Activated T-cell treated with anti-CD3 and anti-CD28 coated beads, Interleukin-2, amount 50 U/mL, for 24 hours (primary cell): ENCODE data around the gene NPTN.
"Not testable (repeated sequence)": the region's sequence is repeated elsewhere in the genome, so short reads cannot be mapped to it uniquely, and the experiment has no call there.

Experiments used
- DNase-seq: peaks from one replicate; pipeline ENCODE4 v3.0.0-alpha.2; 2020
- H3K27ac Mint-ChIP-seq: 2 replicates; pipeline ENCODE4 v1.8.0; 2020; ENCODE audit warnings: mild to moderate bottlenecking, mixed read lengths
- H3K27me3 Mint-ChIP-seq: 2 replicates; pipeline ENCODE4 v1.8.0; 2020; ENCODE audit warnings: mixed read lengths
- H3K36me3 Mint-ChIP-seq: 2 replicates; pipeline ENCODE4 v1.8.0; 2020; ENCODE audit warnings: low read depth, mixed read lengths
- H3K4me1 Mint-ChIP-seq: 2 replicates; pipeline ENCODE4 v1.8.0; 2020; ENCODE audit warnings: low read depth, mixed read lengths
- H3K4me3 Mint-ChIP-seq: 2 replicates; pipeline ENCODE4 v1.8.0; 2020; ENCODE audit warnings: mild to moderate bottlenecking, moderate library complexity, mixed read lengths
- H3K9me3 Mint-ChIP-seq: 2 replicates; pipeline ENCODE4 v1.8.0; 2020; ENCODE audit warnings: mixed read lengths

Gene NPTN

DNA sequence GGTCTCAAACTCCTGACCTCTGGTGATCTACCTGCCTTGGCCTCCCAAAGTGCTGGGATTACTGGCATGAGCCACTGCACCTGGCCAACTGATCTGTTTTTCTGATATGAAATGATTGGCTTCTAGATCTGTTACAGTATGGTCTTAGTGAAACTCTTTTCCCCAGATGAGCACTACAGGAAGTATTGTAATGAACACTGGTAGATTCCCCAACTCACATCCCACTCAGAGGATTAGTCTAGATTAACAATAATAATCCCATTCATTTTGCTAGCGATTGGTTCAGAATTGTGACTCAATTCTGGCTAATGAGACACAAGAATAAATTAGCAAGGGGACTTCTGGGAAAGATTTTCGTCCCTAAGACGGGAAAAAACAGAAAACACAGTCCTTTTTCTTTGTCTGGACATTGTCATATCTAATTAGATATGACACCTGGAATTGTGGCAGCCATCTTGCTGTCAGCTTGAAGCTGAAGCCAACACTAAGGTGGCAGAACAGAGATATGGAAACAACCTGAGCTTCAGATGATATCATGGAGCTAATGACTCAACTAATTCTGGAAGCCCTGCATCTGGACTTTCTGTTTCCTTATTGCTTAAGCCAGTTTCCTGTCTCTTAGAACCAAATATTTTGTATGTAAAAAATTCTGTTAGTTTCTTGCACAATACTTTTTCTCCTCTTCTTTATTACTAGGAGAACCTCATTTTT, 17.4 kb upstream of the NPTN start:
- no peaks in the 10 kb centered on the region for H3K36me3 Mint-ChIP-seq
- no peak for DNase-seq
- peaks cover 23% of the 10 kb centered on the region for H3K4me1 Mint-ChIP-seq
- H3K9me3 Mint-ChIP-seq = no peaks in the 10 kb centered on the region
- H3K27ac Mint-ChIP-seq = peak overlapping the region; percentile 87
- H3K27me3 Mint-ChIP-seq = peaks cover 35% of the 10 kb centered on the region
- H3K4me3 Mint-ChIP-seq = peak overlapping the region; percentile 27

DNA sequence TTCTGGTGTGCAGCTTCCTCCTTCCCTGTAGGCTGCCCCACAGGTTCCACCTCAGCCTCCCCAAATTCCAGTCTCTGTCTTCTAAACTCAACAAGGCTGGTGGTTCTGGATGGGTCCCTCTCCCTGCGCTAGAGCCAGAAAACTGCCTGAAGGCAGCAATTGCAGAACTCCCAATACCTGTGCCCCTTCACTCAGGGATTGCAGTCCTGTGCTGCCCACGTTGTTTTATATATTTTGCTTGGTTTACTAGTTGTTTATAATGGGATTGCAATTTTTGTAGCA, 14.8 kb upstream of the NPTN start:
- no peak overlapping the region for H3K27ac Mint-ChIP-seq
- peaks cover 23% of the 10 kb centered on the region for H3K4me1 Mint-ChIP-seq
- H3K36me3 Mint-ChIP-seq = no peaks in the 10 kb centered on the region
- DNase-seq = no peak
- no peak overlapping the region for H3K4me3 Mint-ChIP-seq
- no peaks in the 10 kb centered on the region for H3K9me3 Mint-ChIP-seq
- H3K27me3 Mint-ChIP-seq = peaks cover 23% of the 10 kb centered on the region

GRCh38 chr15:73647259-73648013, 14.2 kb upstream of the NPTN start:
- H3K27ac Mint-ChIP-seq = no peak overlapping the region
- peaks cover 23% of the 10 kb centered on the region for H3K4me1 Mint-ChIP-seq
- no peaks in the 10 kb centered on the region for H3K36me3 Mint-ChIP-seq
- no peaks in the 10 kb centered on the region for H3K9me3 Mint-ChIP-seq
- peaks cover 22% of the 10 kb centered on the region for H3K27me3 Mint-ChIP-seq
- DNase-seq = no peak
- H3K4me3 Mint-ChIP-seq = no peak overlapping the region

- not testable (repeated sequence) for H3K9me3 Mint-ChIP-seq, H3K27ac Mint-ChIP-seq, DNase-seq, H3K4me3 Mint-ChIP-seq, H3K36me3 Mint-ChIP-seq
- H3K27me3 Mint-ChIP-seq = peaks cover 55% of the 10 kb centered on the region
- peaks cover 10% of the 10 kb centered on the region for H3K4me1 Mint-ChIP-seq
Measured at GRCh38 chr15:73639464-73639863, 6.3 kb upstream of the NPTN start.

- H3K27ac Mint-ChIP-seq = no peak overlapping the region
- no peak overlapping the region for H3K4me3 Mint-ChIP-seq
- H3K36me3 Mint-ChIP-seq = peaks cover under 1% of the 10 kb centered on the region
- peaks cover 6% of the 10 kb centered on the region for H3K9me3 Mint-ChIP-seq
- H3K27me3 Mint-ChIP-seq = peaks cover 55% of the 10 kb centered on the region
- no peak for DNase-seq
- H3K4me1 Mint-ChIP-seq = peaks cover 22% of the 10 kb centered on the region
Measured at GRCh38 chr15:73637527-73637926, 4.3 kb upstream of the NPTN start.

GRCh38 chr15:73633991-73634495, 854 bp upstream of the NPTN start:
- no peak for DNase-seq
- Mint-ChIP-seq H3K36me3 (peaks cover 3% of the 10 kb centered on the region), H3K27me3 (peaks cover 28% of the 10 kb centered on the region), H3K9me3 (no peaks in the 10 kb centered on the region), H3K4me3 (peak overlapping the region; percentile 86), H3K27ac (peak overlapping the region; percentile 82), H3K4me1 (peaks cover 54% of the 10 kb centered on the region)

- Mint-ChIP-seq H3K4me3 (peak overlapping the region; percentile 86), H3K4me1 (peaks cover 62% of the 10 kb centered on the region), H3K9me3 (no peaks in the 10 kb centered on the region), H3K27me3 (peaks cover 18% of the 10 kb centered on the region), H3K36me3 (peaks cover 3% of the 10 kb centered on the region), H3K27ac (peak overlapping the region; percentile 82)
- no peak for DNase-seq
Measured at GRCh38 chr15:73632670-73633058, 525 bp downstream of the NPTN start.

DNA sequence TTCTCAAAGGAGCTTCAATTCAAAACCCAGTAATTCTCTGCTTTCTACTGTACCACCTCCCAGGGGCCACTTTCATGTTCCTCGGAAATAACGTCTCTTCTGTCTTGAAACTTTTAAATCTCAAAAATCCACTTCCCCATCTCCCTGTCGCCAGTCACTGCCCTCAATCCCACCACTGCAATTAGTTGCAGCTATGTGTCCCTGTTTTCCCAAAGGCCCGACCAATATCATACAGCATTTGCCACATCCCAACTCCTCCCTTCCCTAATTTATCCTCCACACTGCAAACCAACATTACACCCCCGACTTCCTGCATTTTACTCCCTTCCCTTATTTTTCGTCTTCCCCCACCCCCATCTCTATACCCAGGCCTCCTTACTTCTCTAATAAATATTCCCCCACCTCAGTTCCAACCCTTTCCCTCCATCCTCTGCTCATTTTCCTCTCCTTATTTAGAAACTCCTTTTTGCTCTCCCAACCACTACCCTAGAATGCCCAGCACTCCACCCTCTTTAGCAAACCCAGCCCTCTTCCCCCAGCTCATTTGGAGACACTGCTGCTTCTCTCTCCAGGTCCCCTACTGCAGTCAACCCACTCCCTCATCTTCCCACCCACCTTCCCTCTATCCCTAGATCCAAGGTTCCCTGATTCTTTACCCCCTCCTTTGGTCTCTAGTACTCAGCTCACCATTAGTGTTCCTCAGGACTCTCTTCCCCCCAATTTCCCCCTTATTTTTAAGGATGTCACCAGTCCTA, 1.1 kb downstream of the NPTN start:
- peak overlapping the region; percentile 82 for H3K27ac Mint-ChIP-seq
- peak overlapping the region; percentile 86 for H3K4me3 Mint-ChIP-seq
- no peak for DNase-seq
- H3K9me3 Mint-ChIP-seq = no peaks in the 10 kb centered on the region
- H3K4me1 Mint-ChIP-seq = peaks cover 64% of the 10 kb centered on the region
- H3K27me3 Mint-ChIP-seq = peaks cover 13% of the 10 kb centered on the region
- H3K36me3 Mint-ChIP-seq = peaks cover 3% of the 10 kb centered on the region

GRCh38 chr15:73630921-73631362, 2.2 kb downstream of the NPTN start:
- peaks cover 63% of the 10 kb centered on the region for H3K4me1 Mint-ChIP-seq
- no peak overlapping the region for H3K27ac Mint-ChIP-seq
- H3K36me3 Mint-ChIP-seq = peaks cover 3% of the 10 kb centered on the region
- no peak for DNase-seq
- H3K4me3 Mint-ChIP-seq = peak overlapping the region; percentile 86
- H3K27me3 Mint-ChIP-seq = peaks cover 6% of the 10 kb centered on the region
- H3K9me3 Mint-ChIP-seq = no peaks in the 10 kb centered on the region

DNA sequence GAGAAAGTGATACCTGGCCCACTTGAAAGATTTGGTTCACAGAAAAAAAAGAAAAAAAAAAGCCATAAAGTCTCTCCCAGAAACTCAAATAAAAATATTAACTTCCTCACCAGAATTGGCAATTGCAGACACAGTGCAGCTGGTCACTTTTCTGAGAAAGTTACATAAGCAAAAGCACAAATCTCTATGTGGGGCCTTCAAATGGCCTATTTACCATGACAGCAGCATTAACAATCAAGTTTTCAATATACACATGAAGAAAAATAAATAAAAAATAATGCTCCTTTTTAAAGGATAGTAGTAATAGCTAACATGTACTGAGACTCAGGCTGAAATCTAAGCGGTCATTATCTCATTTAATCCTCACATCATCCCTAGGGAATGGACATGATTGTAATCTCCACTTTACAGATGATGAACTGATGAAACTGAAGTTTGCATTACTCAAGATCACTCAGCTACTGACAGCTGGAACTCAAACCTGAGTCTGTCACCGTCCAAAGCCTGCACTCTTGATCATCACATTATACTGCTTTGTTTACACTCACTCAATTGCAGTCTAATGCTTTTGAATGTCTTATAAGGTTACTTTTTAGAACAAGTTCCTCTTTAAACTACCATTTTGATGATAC, 3.3 kb downstream of the NPTN start:
- no peak for DNase-seq
- H3K4me1 Mint-ChIP-seq = peaks cover 66% of the 10 kb centered on the region
- no peaks in the 10 kb centered on the region for H3K9me3 Mint-ChIP-seq
- H3K27ac Mint-ChIP-seq = no peak overlapping the region
- H3K36me3 Mint-ChIP-seq = peaks cover 3% of the 10 kb centered on the region
- H3K27me3 Mint-ChIP-seq = peaks cover 1% of the 10 kb centered on the region
- H3K4me3 Mint-ChIP-seq = no peak overlapping the region

DNA sequence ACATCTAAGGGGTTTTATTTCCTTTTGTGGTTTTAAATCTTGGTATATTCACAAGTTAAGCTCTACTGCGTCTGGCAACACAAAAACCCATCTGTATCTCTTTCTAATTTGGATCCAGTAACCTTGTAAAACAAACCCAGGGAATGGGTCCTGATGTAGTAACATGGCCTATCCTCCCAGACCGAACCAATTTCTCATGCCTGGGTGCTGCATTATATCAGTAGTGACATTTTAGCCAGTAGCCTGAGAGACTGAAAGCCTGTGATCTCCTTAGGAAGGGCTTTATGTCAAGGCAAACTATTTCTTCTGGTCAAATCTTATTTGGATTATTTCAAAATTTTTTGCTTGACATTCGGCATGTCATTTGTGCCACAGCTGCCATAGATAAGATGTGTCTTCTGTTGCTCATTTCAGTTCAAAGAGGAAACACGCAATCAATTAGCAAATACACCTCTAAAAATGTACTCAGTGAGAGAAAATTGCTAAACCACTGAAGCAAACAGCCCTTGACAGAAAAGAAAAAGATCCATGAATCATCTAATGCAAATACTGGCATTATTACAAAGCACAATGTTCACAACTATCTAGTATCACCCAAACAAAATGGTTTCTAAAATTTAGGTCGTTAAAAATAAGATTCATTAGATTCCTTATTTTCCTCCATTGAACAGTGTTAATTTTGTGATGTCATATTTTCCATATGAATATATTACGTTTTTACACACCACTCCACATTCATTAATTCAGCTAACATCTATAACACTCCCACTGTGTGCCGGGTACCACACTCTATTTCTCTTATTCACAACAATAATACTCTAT, 4.0 kb downstream of the NPTN start:
- Mint-ChIP-seq H3K36me3 (peaks cover 3% of the 10 kb centered on the region), H3K27me3 (no peaks in the 10 kb centered on the region), H3K4me1 (peaks cover 66% of the 10 kb centered on the region), H3K9me3 (no peaks in the 10 kb centered on the region), H3K4me3 (no peak overlapping the region), H3K27ac (no peak overlapping the region)
- no peak for DNase-seq

GRCh38 chr15:73628102-73628501, 5.1 kb downstream of the NPTN start:
- no peak for DNase-seq
- Mint-ChIP-seq H3K27me3 (no peaks in the 10 kb centered on the region), H3K4me1 (peaks cover 63% of the 10 kb centered on the region), H3K36me3 (peaks cover 3% of the 10 kb centered on the region), H3K9me3 (no peaks in the 10 kb centered on the region), H3K4me3 (no peak overlapping the region), H3K27ac (no peak overlapping the region)

DNA sequence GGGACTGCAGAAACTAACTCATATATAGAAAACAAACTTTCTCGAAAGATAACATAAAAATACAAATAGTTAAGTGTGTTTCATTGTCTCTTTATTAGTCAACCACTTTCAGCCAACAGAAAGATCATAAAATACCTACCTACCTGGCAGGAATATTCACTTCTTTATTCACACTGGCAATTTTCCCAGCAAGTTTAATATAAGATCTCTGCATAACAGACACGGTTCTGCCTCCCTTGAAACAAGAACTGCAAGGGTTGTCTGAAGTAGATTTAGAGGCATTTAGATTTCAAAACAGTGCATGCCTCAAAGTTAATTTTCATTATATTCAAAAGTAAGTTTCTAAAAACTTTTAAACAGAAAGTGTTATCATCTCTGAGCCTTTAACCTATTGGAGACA, 7.1 kb downstream of the NPTN start:
- no peaks in the 10 kb centered on the region for H3K27me3 Mint-ChIP-seq
- no peak overlapping the region for H3K4me3 Mint-ChIP-seq
- no peaks in the 10 kb centered on the region for H3K9me3 Mint-ChIP-seq
- no peak overlapping the region for H3K27ac Mint-ChIP-seq
- no peak for DNase-seq
- H3K36me3 Mint-ChIP-seq = no peaks in the 10 kb centered on the region
- peaks cover 67% of the 10 kb centered on the region for H3K4me1 Mint-ChIP-seq

DNA sequence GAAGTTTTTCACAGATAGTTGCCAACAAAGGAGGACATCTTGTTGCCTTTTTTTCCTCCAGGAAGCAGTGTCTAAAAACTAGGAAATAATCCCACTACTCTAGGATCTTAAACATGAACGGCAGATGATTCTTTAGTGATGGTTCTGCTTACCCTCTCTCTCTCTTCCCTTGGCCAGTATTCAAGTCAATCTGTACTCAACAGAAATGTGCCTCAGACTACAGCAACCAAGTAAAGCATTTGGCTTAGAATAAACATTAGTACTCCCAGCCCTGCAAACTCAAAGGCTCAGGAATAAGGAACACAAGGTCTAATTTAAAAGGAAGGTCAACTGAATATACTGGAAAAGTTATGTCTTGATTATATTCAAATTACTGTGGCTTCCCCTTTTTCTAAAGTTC, 8.7 kb downstream of the NPTN start:
- Mint-ChIP-seq H3K27me3 (no peaks in the 10 kb centered on the region), H3K4me3 (no peak overlapping the region), H3K36me3 (no peaks in the 10 kb centered on the region), H3K27ac (no peak overlapping the region), H3K9me3 (no peaks in the 10 kb centered on the region), H3K4me1 (peaks cover 66% of the 10 kb centered on the region)
- DNase-seq = no peak
